Measurements from ENCODE around the gene TRIM23. TPM values are rescaled to one million over a fixed set of nuclear protein-coding genes. Genes with fewer than 3 reads are reported as not detected.

The TRIM23 gene
- total RNA-seq (2014; rRNA removed; shearing (Covaris generic)) (10.6 and 13.6 TPM in 2 replicates), total RNA-seq (2022) (10.0 and 13.0 TPM in 2 replicates), Bru-seq, nascent RNA (percentile 70 among the genes with signal in this experiment), BruChase-seq, experiment 1, labeled RNA remaining after a 6-hour chase (percentile 51 among the genes with signal in this experiment), BruChase-seq, experiment 2, labeled RNA remaining after a 2-hour chase (percentile 64 among the genes with signal in this experiment)
- long read RNA-seq, full-length matches to known transcripts, result 12 of 14 reads
- long read RNA-seq, partial matches to known transcripts, result 1 of 14 reads
- long read RNA-seq, other reads (novel, unspliced or antisense), result 1 of 14 reads

DNA sequence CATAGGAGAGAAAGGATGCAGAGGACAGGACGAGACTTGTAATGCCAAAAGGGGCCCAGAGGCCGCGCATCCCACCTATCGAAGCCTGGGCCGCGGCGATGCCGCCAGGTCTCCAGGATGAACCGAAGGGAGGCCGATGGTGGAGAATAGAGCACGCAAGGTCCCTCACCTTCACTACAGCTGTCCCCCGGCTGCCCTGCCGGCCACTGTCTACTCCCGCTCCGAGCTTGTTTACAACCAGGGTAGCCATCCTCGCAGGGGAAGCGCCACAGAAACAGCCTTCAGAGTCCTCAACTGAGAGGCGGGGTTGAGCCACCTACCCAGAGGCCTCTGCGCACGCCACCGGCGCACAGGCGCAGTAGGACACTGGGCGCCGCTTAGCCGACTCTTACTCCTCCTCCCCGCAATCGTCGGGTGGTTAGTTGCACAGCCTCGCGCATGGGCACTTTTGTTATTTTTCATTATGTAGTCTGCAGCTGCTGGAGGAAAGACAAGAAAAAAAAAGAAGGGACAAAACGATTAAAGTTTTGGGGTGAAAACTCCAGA lies at the start of gene TRIM23:
TRIM23 (minus strand) TSS at position 309 of the 546 bp plus-strand sequence; CDS start at position 250, 59 bp downstream.
- peak within 1 kb of the TSS; percentile 97 for H2AFZ ChIP-seq (ENCODE audit: low read length)
- peaks cover 77% of the 10 kb centered on the region for H3K79me2 ChIP-seq (ENCODE audit: insufficient read depth, low read depth, low read length)
- POLR2A ChIA-PET, result interaction anchor here (0.5 to 4.2 kb wide), 7 partner anchors 13 to 1449 kb away, joined by 3 to 18 read pairs (median 4); partner anchors contain the start of genes CENPK and PPWD1
- intact Hi-C loops (cut with micrococcal nuclease; ENCODE audit: unreplicated experiment), result loop anchor here (5.0 kb wide), 2 partner anchors 62 to 98 kb away; partner anchors contain the start of genes CENPK, NLN, PPWD1 and SGTB
- H3K27ac ChIP-seq (ENCODE audit: low read depth, low read length, poor library complexity, severe bottlenecking), result peak within 1 kb of the TSS; percentile 84
- TF ChIP-seq, protein P1, sequence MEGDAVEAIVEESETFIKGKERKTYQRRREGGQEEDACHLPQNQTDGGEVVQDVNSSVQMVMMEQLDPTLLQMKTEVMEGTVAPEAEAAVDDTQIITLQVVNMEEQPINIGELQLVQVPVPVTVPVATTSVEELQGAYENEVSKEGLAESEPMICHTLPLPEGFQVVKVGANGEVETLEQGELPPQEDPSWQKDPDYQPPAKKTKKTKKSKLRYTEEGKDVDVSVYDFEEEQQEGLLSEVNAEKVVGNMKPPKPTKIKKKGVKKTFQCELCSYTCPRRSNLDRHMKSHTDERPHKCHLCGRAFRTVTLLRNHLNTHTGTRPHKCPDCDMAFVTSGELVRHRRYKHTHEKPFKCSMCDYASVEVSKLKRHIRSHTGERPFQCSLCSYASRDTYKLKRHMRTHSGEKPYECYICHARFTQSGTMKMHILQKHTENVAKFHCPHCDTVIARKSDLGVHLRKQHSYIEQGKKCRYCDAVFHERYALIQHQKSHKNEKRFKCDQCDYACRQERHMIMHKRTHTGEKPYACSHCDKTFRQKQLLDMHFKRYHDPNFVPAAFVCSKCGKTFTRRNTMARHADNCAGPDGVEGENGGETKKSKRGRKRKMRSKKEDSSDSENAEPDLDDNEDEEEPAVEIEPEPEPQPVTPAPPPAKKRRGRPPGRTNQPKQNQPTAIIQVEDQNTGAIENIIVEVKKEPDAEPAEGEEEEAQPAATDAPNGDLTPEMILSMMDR (conservative IDR thresholded peaks at IDR 0.05; ENCODE audit: low read length), result no peak
- no peak for TF ChIP-seq EZH2phosphoT487 (IDR thresholded peaks at IDR 0.05; ENCODE audit: borderline replicate concordance, low read depth, low read length)
- H3K4me2 ChIP-seq (ENCODE audit: low read length), result peak within 1 kb of the TSS; percentile 80
- peak within 1 kb of the TSS; percentile 96 for H3K4me3 ChIP-seq (ENCODE audit: low read depth, low read length, poor library complexity, severe bottlenecking)
- no peaks in the 10 kb centered on the region for H3K9me2 ChIP-seq (ENCODE audit: insufficient read depth, low read length)
- H3K9me3 ChIP-seq (ENCODE audit: low read length), result no peaks in the 10 kb centered on the region
- peaks cover 7% of the 10 kb centered on the region; the same call in 1 of the 2 replicates for H4K20me1 ChIP-seq (ENCODE audit: insufficient read depth, low read length)
- H3K4me1 ChIP-seq (ENCODE audit: insufficient read depth, low read length, poor library complexity, severe bottlenecking), result peaks cover 30% of the 10 kb centered on the region
- DNase-seq (ENCODE audit: low spot score), result peak; percentile 95
- CTCF ChIA-PET (ENCODE audit: unreplicated experiment), result interaction anchor here (0.6 kb wide), 1 partner anchor 99 kb away, joined by 3 read pairs; no protein-coding TSS in a partner anchor
- BruUV-seq (replicated peaks), result no TSS peak
- peaks cover 13% of the 10 kb centered on the region for H3K36me3 ChIP-seq (ENCODE audit: insufficient read depth, low read length)

DNA sequence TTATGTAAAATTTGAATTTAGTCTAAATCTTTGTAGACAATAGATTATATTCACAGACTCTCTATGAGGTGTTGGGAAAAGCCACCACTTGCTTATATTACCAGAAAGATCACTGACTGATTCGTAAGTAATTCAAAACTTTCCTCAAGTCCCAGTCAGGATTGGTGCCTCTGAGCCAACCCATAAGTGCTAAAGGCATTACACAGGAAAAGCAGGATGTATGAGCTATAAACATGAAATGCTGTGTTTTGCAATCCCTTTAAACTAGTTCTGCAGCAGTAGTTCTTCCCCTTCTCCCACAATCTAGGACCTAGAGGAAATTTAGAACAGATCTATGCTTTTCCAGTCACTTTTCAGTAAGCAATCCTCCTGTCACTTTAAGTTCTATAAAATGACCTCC lies 48.7 kb upstream of the TRIM23 start:
- H3K27ac ChIP-seq (ENCODE audit: low read depth, low read length, poor library complexity, severe bottlenecking), result no peak overlapping the region
- H3K4me2 ChIP-seq (ENCODE audit: low read length), result no peak overlapping the region
- H3K79me2 ChIP-seq (ENCODE audit: insufficient read depth, low read depth, low read length), result no peaks in the 10 kb centered on the region
- H3K9me2 ChIP-seq (ENCODE audit: insufficient read depth, low read length), result no peaks in the 10 kb centered on the region
- no TSS peak for BruUV-seq (replicated peaks)
- H3K4me1 ChIP-seq (ENCODE audit: insufficient read depth, low read length, poor library complexity, severe bottlenecking), result no peaks in the 10 kb centered on the region
- ChIA-PET CTCF (ENCODE audit: unreplicated experiment) (no interaction called here), POLR2A (interaction anchor here (0.7 to 1.0 kb wide), 2 partner anchors 9 to 854 kb away, joined by 3 read pairs; no protein-coding TSS in a partner anchor)
- H4K20me1 ChIP-seq (ENCODE audit: insufficient read depth, low read length), result no peaks in the 10 kb centered on the region
- DNase-seq (ENCODE audit: low spot score), result no peak
- peaks cover 36% of the 10 kb centered on the region for H3K36me3 ChIP-seq (ENCODE audit: insufficient read depth, low read length)
- intact Hi-C loops (cut with micrococcal nuclease; ENCODE audit: unreplicated experiment), result no loop called here
- TF ChIP-seq, protein P1 (conservative IDR thresholded peaks at IDR 0.05; ENCODE audit: low read length), result no peak
- TF ChIP-seq EZH2phosphoT487 (IDR thresholded peaks at IDR 0.05; ENCODE audit: borderline replicate concordance, low read depth, low read length), result no peak
- no peak overlapping the region for H2AFZ ChIP-seq (ENCODE audit: low read length)
- no peak overlapping the region for H3K4me3 ChIP-seq (ENCODE audit: low read depth, low read length, poor library complexity, severe bottlenecking)
- no peaks in the 10 kb centered on the region for H3K9me3 ChIP-seq (ENCODE audit: low read length)
